DLD1 (cell line): Measurements from ENCODE around the gene GOLM1.
"Not testable (repeated sequence)": the region's sequence is repeated elsewhere in the genome, so short reads cannot be mapped to it uniquely, and the experiment has no call there.

Source experiments
- in situ Hi-C: cut with HindIII; loops from 2 replicates; pipeline ENCODE4 v1.10.0; 2017; ENCODE audit warnings: low sequenced_read_pairs

Gene GOLM1

GRCh38 chr9:86091477-86091876, 7.9 kb downstream of the GOLM1 start:
- in situ Hi-C loops = no loop called here

GRCh38 chr9:86082870-86083269, 16.5 kb downstream of the GOLM1 start:
- in situ Hi-C loops = no loop called here

GRCh38 chr9:86079865-86080469, 19.4 kb downstream of the GOLM1 start:
- in situ Hi-C loops = no loop called here

GRCh38 chr9:86079421-86079831, 19.9 kb downstream of the GOLM1 start:
- in situ Hi-C loops = no loop called here

- in situ Hi-C loops = no loop called here
These were observed 20.6 kb downstream of the GOLM1 start for GRCh38 chr9:86078731-86079130.

- in situ Hi-C loops = no loop called here
These were observed 22.1 kb downstream of the GOLM1 start for GRCh38 chr9:86077276-86077675.

GRCh38 chr9:86075132-86076109, 23.9 kb downstream of the GOLM1 start:
- in situ Hi-C loops = no loop called here

- in situ Hi-C loops = no loop called here
These were observed 25.5 kb downstream of the GOLM1 start for GRCh38 chr9:86073839-86074238.

- in situ Hi-C loops = no loop called here
These were observed 26.9 kb downstream of the GOLM1 start for GRCh38 chr9:86072394-86072877.

- in situ Hi-C loops = no loop called here
These were observed 30.0 kb downstream of the GOLM1 start for GRCh38 chr9:86069206-86069869.

GRCh38 chr9:86064220-86064619, 35.1 kb downstream of the GOLM1 start:
- in situ Hi-C loops = no loop called here

GRCh38 chr9:86062845-86063693, 36.3 kb downstream of the GOLM1 start:
- in situ Hi-C loops = no loop called here

GRCh38 chr9:86061972-86062739, 37.2 kb downstream of the GOLM1 start:
- in situ Hi-C loops = no loop called here

GRCh38 chr9:86057491-86057890, 41.9 kb downstream of the GOLM1 start:
- in situ Hi-C loops = no loop called here

- in situ Hi-C loops = no loop called here
These were observed 44.7 kb downstream of the GOLM1 start for GRCh38 chr9:86054695-86055094.

GRCh38 chr9:86052556-86053468, 46.5 kb downstream of the GOLM1 start:
- in situ Hi-C loops = no loop called here

- in situ Hi-C loops = not testable (repeated sequence)
These were observed 51.2 kb downstream of the GOLM1 start for GRCh38 chr9:86048018-86048742.

GRCh38 chr9:86047361-86047760, 52.0 kb downstream of the GOLM1 start:
- in situ Hi-C loops = no loop called here
